Measurements from ENCODE around the gene LCN6. TPM values are rescaled to one million over a fixed set of nuclear protein-coding genes. Genes with fewer than 3 reads are reported as not detected.

Gene LCN6
- total and polyA plus RNA-seq, 2 experiments from 2014 or later, result not detected

- 90% methylated on average over 7 of the region's 7 CpGs for WGBS (ENCODE audit: low lambda C conversion rate, missing lambda C conversion rate)
- no peak overlapping the region for H3K4me2 ChIP-seq
- no peak for TF ChIP-seq EZH2 (IDR thresholded peaks at IDR 0.05; ENCODE audit: borderline replicate concordance)
- TF ChIP-seq CTCF (IDR thresholded peaks at IDR 0.05; ENCODE audit: poor library complexity), result no peak
- TF ChIP-seq EZH2phosphoT487 (IDR thresholded peaks at IDR 0.05; ENCODE audit: low read depth, severe bottlenecking, unreplicated experiment), result no peak
Observed at GRCh38 chr9:136710543-136710942, 37.8 kb downstream of the LCN6 start.

GRCh38 chr9:136709454-136710109, 38.7 kb downstream of the LCN6 start:
- H4K20me1 ChIP-seq (ENCODE audit: insufficient read depth, poor library complexity, severe bottlenecking), result no peaks in the 10 kb centered on the region
- TF ChIP-seq EZH2phosphoT487 (IDR thresholded peaks at IDR 0.05; ENCODE audit: low read depth, severe bottlenecking, unreplicated experiment) (no peak), CTCF (IDR thresholded peaks at IDR 0.05; ENCODE audit: poor library complexity) (no peak), EZH2 (IDR thresholded peaks at IDR 0.05; ENCODE audit: borderline replicate concordance) (no peak)

More at GRCh38 chr9:136710543-136710942, 37.8 kb downstream of the LCN6 start:
- Histone ChIP-seq H3K79me2 (peaks cover 22% of the 10 kb centered on the region), H2AFZ (no peak overlapping the region), H3K27me3 (no peaks in the 10 kb centered on the region), H3K9me3 (ENCODE audit: low read depth) (no peaks in the 10 kb centered on the region), H3K9me2 (replicated peaks; ENCODE audit: insufficient read depth) (no peaks in the 10 kb centered on the region), H3K27ac (no peak overlapping the region), H3K4me1 (ENCODE audit: insufficient read depth) (peaks cover 25% of the 10 kb centered on the region), H3K36me3 (replicated peaks; ENCODE audit: insufficient read depth, low read depth) (no peaks in the 10 kb centered on the region), H3K4me3 (no peak overlapping the region), H4K20me1 (ENCODE audit: insufficient read depth, poor library complexity, severe bottlenecking) (no peaks in the 10 kb centered on the region)
- no peak for DNase-seq (ENCODE audit: low spot score)

DNA sequence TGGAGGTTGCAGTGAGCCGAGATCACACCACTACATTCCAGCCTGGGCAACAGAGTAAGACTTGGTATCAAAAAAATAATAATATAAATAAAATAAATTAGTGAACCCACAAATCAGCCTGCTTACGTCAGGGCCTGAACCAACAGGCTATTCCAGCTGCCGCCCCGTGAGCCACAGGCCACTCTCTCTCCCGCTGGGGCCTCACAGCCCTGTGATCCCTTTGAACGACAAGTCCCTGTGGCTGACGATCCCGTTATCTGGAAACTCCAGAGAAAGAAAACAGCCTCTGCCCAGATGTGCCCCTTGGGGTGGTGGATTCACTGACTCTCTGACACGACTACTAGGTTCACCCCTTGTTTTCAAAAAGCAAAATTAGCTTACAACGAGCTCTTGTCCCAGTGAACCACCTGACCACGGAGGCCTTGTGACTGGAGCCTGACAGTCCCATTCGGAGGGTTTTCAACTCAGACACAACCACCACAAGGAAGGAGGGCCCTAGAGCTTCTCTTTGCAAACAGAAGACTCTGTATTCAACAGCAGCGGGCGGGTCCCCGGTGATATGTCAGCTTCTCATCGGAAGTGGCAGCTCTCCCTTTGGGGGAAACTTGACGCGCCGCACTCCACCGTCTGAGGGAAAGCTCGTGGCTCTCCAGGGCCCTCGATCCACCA, 40.3 kb downstream of the LCN6 start:
- no peaks in the 10 kb centered on the region for H3K27me3 ChIP-seq
- WGBS (ENCODE audit: low lambda C conversion rate, missing lambda C conversion rate), result 75% methylated on average over 22 of the region's 22 CpGs
- no peak for TF ChIP-seq EZH2 (IDR thresholded peaks at IDR 0.05; ENCODE audit: borderline replicate concordance)
- TF ChIP-seq EZH2phosphoT487 (IDR thresholded peaks at IDR 0.05; ENCODE audit: low read depth, severe bottlenecking, unreplicated experiment), result no peak
- TF ChIP-seq CTCF (IDR thresholded peaks at IDR 0.05; ENCODE audit: poor library complexity), result no peak

More at GRCh38 chr9:136709454-136710109, 38.7 kb downstream of the LCN6 start:
- no peak overlapping the region for H3K27ac ChIP-seq
- no peak overlapping the region for H2AFZ ChIP-seq
- no peaks in the 10 kb centered on the region for H3K27me3 ChIP-seq
- 92% methylated on average over 24 of the region's 24 CpGs for WGBS (ENCODE audit: low lambda C conversion rate, missing lambda C conversion rate)
- peaks cover 15% of the 10 kb centered on the region for H3K79me2 ChIP-seq
- no peak overlapping the region for H3K4me2 ChIP-seq
- H3K4me3 ChIP-seq, result no peak overlapping the region
- H3K9me2 ChIP-seq (replicated peaks; ENCODE audit: insufficient read depth), result no peaks in the 10 kb centered on the region
- no peaks in the 10 kb centered on the region for H3K9me3 ChIP-seq (ENCODE audit: low read depth)
- H3K4me1 ChIP-seq (ENCODE audit: insufficient read depth), result peaks cover 23% of the 10 kb centered on the region
- no peak for DNase-seq (ENCODE audit: low spot score)
- no peaks in the 10 kb centered on the region for H3K36me3 ChIP-seq (replicated peaks; ENCODE audit: insufficient read depth, low read depth)

More for the DNA sequence above, 40.3 kb downstream of the LCN6 start:
- Histone ChIP-seq H3K9me2 (replicated peaks; ENCODE audit: insufficient read depth) (no peaks in the 10 kb centered on the region), H2AFZ (no peak overlapping the region), H3K36me3 (replicated peaks; ENCODE audit: insufficient read depth, low read depth) (no peaks in the 10 kb centered on the region), H3K4me1 (ENCODE audit: insufficient read depth) (peaks cover 7% of the 10 kb centered on the region), H3K79me2 (no peaks in the 10 kb centered on the region), H3K9me3 (ENCODE audit: low read depth) (no peaks in the 10 kb centered on the region), H3K4me2 (no peak overlapping the region), H3K4me3 (no peak overlapping the region), H4K20me1 (ENCODE audit: insufficient read depth, poor library complexity, severe bottlenecking) (no peaks in the 10 kb centered on the region), H3K27ac (no peak overlapping the region)
- no peak for DNase-seq (ENCODE audit: low spot score)

All from hepatocyte (in vitro differentiated cells).